AG10803 (cell line): Measurements from ENCODE around the gene RNF41.

Experiments used
- DNase-seq: peaks from one replicate; pipeline ENCODE4 v3.0.0; 2010; ENCODE audit warnings: low read depth
- H3K4me3 ChIP-seq: 2 replicates; pipeline ENCODE4 v1.5.1; 2011; ENCODE audit warnings: mild to moderate bottlenecking, low read length, control low read depth
- CTCF ChIP-seq: conservative IDR thresholded peaks from 2 replicates; pipeline ENCODE4 v1.5.1; 2011; ENCODE audit warnings: mild to moderate bottlenecking, low read length, control low read depth, inconsistent platforms

Gene RNF41

GRCh38 chr12:56152756-56153677 lies 68.7 kb downstream of the RNF41 start:
- TF ChIP-seq CTCF: no peak

More at GRCh38 chr12:56152756-56153677, 68.7 kb downstream of the RNF41 start:
- H3K4me3 ChIP-seq: peak overlapping the region; percentile 75
- no peak for DNase-seq
